Measurements from ENCODE around the gene OSTN. TPM values are rescaled to one million over a fixed set of nuclear protein-coding genes. Genes with fewer than 3 reads are reported as not detected.

The OSTN gene
- total and polyA plus RNA-seq, 2 experiments from 2014 or later, result not detected

- TF ChIP-seq ETS1 (IDR thresholded peaks at IDR 0.05) (no peak), REST (IDR thresholded peaks at IDR 0.05; ENCODE audit: unreplicated experiment) (no peak), JUNB (IDR thresholded peaks at IDR 0.05; ENCODE audit: unreplicated experiment) (no peak), CREB1 (CRISPR knock-in tag; IDR thresholded peaks at IDR 0.05; ENCODE audit: low read depth) (no peak), NANOG (IDR thresholded peaks at IDR 0.05; ENCODE audit: borderline replicate concordance) (no peak), ZNF114 (CRISPR knock-in tag; IDR thresholded peaks at IDR 0.05) (no peak), ZNF331 (CRISPR knock-in tag; IDR thresholded peaks at IDR 0.05; ENCODE audit: low read depth) (no peak; the same call in 1 of the 2 replicates)
These were observed 37.6 kb downstream of the OSTN start (continued) for GRCh38 chr3:191236646-191237045.

- no peak for ATAC-seq
- no peaks in the 10 kb centered on the region; the same call in 1 of the 2 replicates for H3F3A ChIP-seq (replicated peaks; ENCODE audit: low read depth)
- no peaks in the 10 kb centered on the region for H3K9me3 Mint-ChIP-seq
- no peak for DNase-seq (ENCODE audit: low spot score)
- no peak overlapping the region for H3K4me3 Mint-ChIP-seq
- no peaks in the 10 kb centered on the region; the same call in 1 of the 2 replicates for H3K9me2 ChIP-seq (ENCODE audit: insufficient read depth)
- H3K27me3 ChIP-seq (ENCODE audit: insufficient read depth), result no peaks in the 10 kb centered on the region
- TF ChIP-seq NANOG (IDR thresholded peaks at IDR 0.05; ENCODE audit: borderline replicate concordance), result no peak
- no peak for TF ChIP-seq EZH2phosphoT487 (IDR thresholded peaks at IDR 0.05; ENCODE audit: unreplicated experiment)
- TF ChIP-seq REST (IDR thresholded peaks at IDR 0.05; ENCODE audit: unreplicated experiment), result no peak
- TF ChIP-seq ETS1 (IDR thresholded peaks at IDR 0.05), result no peak
- no peak for TF ChIP-seq CREB1 (CRISPR knock-in tag; IDR thresholded peaks at IDR 0.05; ENCODE audit: low read depth)
- H3K27ac Mint-ChIP-seq, result peak overlapping the region; percentile 5; the same call in 1 of the 2 replicates
- H3K4me2 ChIP-seq, result peak overlapping the region; percentile 37; the same call in 1 of the 2 replicates
- no peaks in the 10 kb centered on the region for H4K20me1 ChIP-seq (replicated peaks; ENCODE audit: insufficient read depth)
- H2AFZ ChIP-seq, result no peak overlapping the region
- H3K4me3 ChIP-seq, result no peak overlapping the region
- H3K4me1 ChIP-seq (ENCODE audit: insufficient read depth), result peaks cover 58% of the 10 kb centered on the region
- no peaks in the 10 kb centered on the region for H3K79me2 ChIP-seq (replicated peaks; ENCODE audit: insufficient read depth)
- no peaks in the 10 kb centered on the region for H3K27me3 Mint-ChIP-seq (ENCODE audit: insufficient read depth, low read depth, poor library complexity)
- H3K36me3 Mint-ChIP-seq (ENCODE audit: low read depth), result no peaks in the 10 kb centered on the region
- peaks cover 51% of the 10 kb centered on the region for H3K4me1 Mint-ChIP-seq
- no peaks in the 10 kb centered on the region for H3K36me3 ChIP-seq (ENCODE audit: insufficient read depth)
- H3K27ac ChIP-seq (ENCODE audit: low read depth), result peak overlapping the region; percentile 62; the same call in 1 of the 2 replicates
These were observed 38.2 kb downstream of the OSTN start for GRCh38 chr3:191237047-191237882.

Measured in GM23338 (cell line).